Activated T-cell treated with anti-CD3 and anti-CD28 coated beads, Interleukin-2, amount 50 U/mL, for 72 hours (primary cell): Measurements from ENCODE around the gene NOTUM. TPM values are rescaled to one million over a fixed set of nuclear protein-coding genes. Genes with fewer than 3 reads are reported as not detected.
A peak's percentile ranks its signal among the peaks of the same experiment; 100 is the strongest.
"Not testable (repeated sequence)": the region's sequence is repeated elsewhere in the genome, so short reads cannot be mapped to it uniquely, and the experiment has no call there.

Source experiments
- ATAC-seq, 2 donors: fragments of 150-1000 bp; cut with Tn5 transposase; replicated peaks in 1 of 2; 2 replicates each; pipeline ENCODE4 v1.10.0; 2021; ENCODE audit warnings: moderate library complexity in 2 of 2, mild to moderate bottlenecking in 1 of 2
- DNase-seq, 2 donors: peaks; one replicate each; pipeline ENCODE4 v3.0.0; 2021 to 2022; ENCODE audit warnings: mixed read lengths in 1 of 2
- H3K27ac Mint-ChIP-seq: one replicate; pipeline ENCODE4 v1.8.0; 2022; ENCODE audit warnings: mild to moderate bottlenecking, moderate library complexity, mixed read lengths
- H3K27me3 Mint-ChIP-seq: one replicate; pipeline ENCODE4 v1.8.0; 2022; ENCODE audit warnings: low read depth, mixed read lengths
- H3K36me3 Mint-ChIP-seq, 2 donors: one replicate each; pipeline ENCODE4 v1.8.0; 2022; ENCODE audit warnings: mixed read lengths in 2 of 2, mild to moderate bottlenecking in 1 of 2; ENCODE audit not compliant: insufficient read depth in 2 of 2
- H3K4me1 Mint-ChIP-seq: one replicate; pipeline ENCODE4 v1.8.0; 2022; ENCODE audit warnings: low read depth, mixed read lengths
- H3K4me3 Mint-ChIP-seq, 2 donors: one replicate each; pipeline ENCODE4 v1.8.0; 2022; ENCODE audit warnings: mild to moderate bottlenecking in 2 of 2, mixed read lengths in 2 of 2, moderate library complexity in 2 of 2
- H3K9me3 Mint-ChIP-seq, 2 donors: one replicate each; pipeline ENCODE4 v1.8.0; 2022; ENCODE audit warnings: mixed read lengths in 2 of 2
- total RNA-seq, 2 donors: library from RNA; stranded (reverse); gene quantifications; one replicate each; pipeline ENCODE4 v1.2.3, GENCODE V29; 2022

The NOTUM gene
- total RNA-seq, 2 donors from 2014 or later = 0.76 to 1.4 TPM

GRCh38 chr17:81920612-81921536 is 40.1 kb downstream of the NOTUM start:
- Mint-ChIP-seq H3K9me3 (no peaks in the 10 kb centered on the region), H3K27ac (no peak overlapping the region), H3K27me3 (no peaks in the 10 kb centered on the region), H3K36me3 (peaks cover 0 to 3% of the 10 kb centered on the region in 2 donors), H3K4me1 (peaks cover 54% of the 10 kb centered on the region), H3K4me3 (no peak overlapping the region)
- DNase-seq (no peak), ATAC-seq (no peak)

GRCh38 chr17:81918832-81919545 is 42.0 kb downstream of the NOTUM start:
- H3K27ac Mint-ChIP-seq = peak overlapping the region; percentile 90
- H3K27me3 Mint-ChIP-seq = no peaks in the 10 kb centered on the region
- peaks cover 43% of the 10 kb centered on the region for H3K4me1 Mint-ChIP-seq
- H3K36me3 Mint-ChIP-seq = peaks cover 0 to 5% of the 10 kb centered on the region in 2 donors
- peak overlapping the region in 1 of 2 donors; percentile 4 for H3K4me3 Mint-ChIP-seq
- no peak for DNase-seq
- ATAC-seq = no peak
- no peaks in the 10 kb centered on the region for H3K9me3 Mint-ChIP-seq

GRCh38 chr17:81918333-81918669 is 42.7 kb downstream of the NOTUM start:
- H3K27me3 Mint-ChIP-seq, H3K36me3 Mint-ChIP-seq, H3K9me3 Mint-ChIP-seq, DNase-seq: not testable (repeated sequence)
- Mint-ChIP-seq H3K4me3 (peak overlapping the region; percentile 84 to 90), H3K4me1 (peaks cover 40% of the 10 kb centered on the region), H3K27ac (peak overlapping the region; percentile 90)
- ATAC-seq = peak; percentile 47 to 49

- Mint-ChIP-seq H3K27ac (peak within 1 kb of the TSS; percentile 90), H3K9me3 (no peaks in the 10 kb centered on the region), H3K4me1 (peaks cover 39% of the 10 kb centered on the region), H3K27me3 (no peaks in the 10 kb centered on the region), H3K36me3 (peaks cover 1 to 13% of the 10 kb centered on the region in 2 donors), H3K4me3 (peak within 1 kb of the TSS; percentile 84 to 90)
- DNase-seq = peak; percentile 82 to 87
- peak; percentile 88 for ATAC-seq
Measured at GRCh38 chr17:81917565-81918332, 43.2 kb downstream of the NOTUM start, which contains the start of gene SIRT7. Gene SIRT7 (minus strand): TSS chr17:81918176. CDS start chr17:81918131, 45 bp downstream.

- DNase-seq (peak in 1 of 2 donors; percentile 23), ATAC-seq (no peak)
- Mint-ChIP-seq H3K9me3 (no peaks in the 10 kb centered on the region), H3K4me3 (peak overlapping the region; percentile 84 to 90), H3K27ac (peak overlapping the region; percentile 67), H3K4me1 (peaks cover 50% of the 10 kb centered on the region), H3K27me3 (no peaks in the 10 kb centered on the region), H3K36me3 (peaks cover 1 to 11% of the 10 kb centered on the region in 2 donors)
Measured at GRCh38 chr17:81916234-81917001, 44.6 kb downstream of the NOTUM start.

- no peaks in the 10 kb centered on the region for H3K9me3 Mint-ChIP-seq
- no peaks in the 10 kb centered on the region for H3K27me3 Mint-ChIP-seq
- no peak overlapping the region for H3K27ac Mint-ChIP-seq
- H3K4me3 Mint-ChIP-seq = no peak overlapping the region
- DNase-seq = no peak
- ATAC-seq = no peak
- peaks cover 1 to 11% of the 10 kb centered on the region in 2 donors for H3K36me3 Mint-ChIP-seq
- peaks cover 46% of the 10 kb centered on the region for H3K4me1 Mint-ChIP-seq
Measured at GRCh38 chr17:81915331-81915730, 45.7 kb downstream of the NOTUM start.

GRCh38 chr17:81914103-81914850 is 46.7 kb downstream of the NOTUM start:
- Mint-ChIP-seq H3K9me3 (no peaks in the 10 kb centered on the region), H3K4me1 (peaks cover 56% of the 10 kb centered on the region), H3K36me3 (peaks cover 1 to 11% of the 10 kb centered on the region in 2 donors), H3K27ac (no peak overlapping the region), H3K27me3 (no peaks in the 10 kb centered on the region), H3K4me3 (no peak overlapping the region)
- ATAC-seq = no peak
- no peak for DNase-seq

GRCh38 chr17:81913394-81914102 is 47.4 kb downstream of the NOTUM start:
- H3K27me3 Mint-ChIP-seq = no peaks in the 10 kb centered on the region
- ATAC-seq (no peak), DNase-seq (no peak)
- H3K27ac Mint-ChIP-seq = no peak overlapping the region
- H3K4me3 Mint-ChIP-seq = no peak overlapping the region
- H3K9me3 Mint-ChIP-seq = no peaks in the 10 kb centered on the region
- H3K4me1 Mint-ChIP-seq = peaks cover 53% of the 10 kb centered on the region
- H3K36me3 Mint-ChIP-seq = peaks cover 1 to 11% of the 10 kb centered on the region in 2 donors

- Mint-ChIP-seq H3K36me3 (peaks cover 1 to 11% of the 10 kb centered on the region in 2 donors), H3K4me3 (no peak overlapping the region), H3K9me3 (no peaks in the 10 kb centered on the region), H3K27ac (no peak overlapping the region), H3K27me3 (no peaks in the 10 kb centered on the region), H3K4me1 (peaks cover 46% of the 10 kb centered on the region)
- no peak for DNase-seq
- ATAC-seq = no peak
Measured at GRCh38 chr17:81912441-81913309, 48.3 kb downstream of the NOTUM start.

GRCh38 chr17:81911969-81912368 is 49.0 kb downstream of the NOTUM start:
- ATAC-seq = no peak
- H3K4me3 Mint-ChIP-seq = peak overlapping the region; percentile 62 to 65
- DNase-seq = no peak
- peaks cover 1 to 11% of the 10 kb centered on the region in 2 donors for H3K36me3 Mint-ChIP-seq
- peaks cover 42% of the 10 kb centered on the region for H3K4me1 Mint-ChIP-seq
- no peaks in the 10 kb centered on the region for H3K27me3 Mint-ChIP-seq
- H3K27ac Mint-ChIP-seq = no peak overlapping the region
- no peaks in the 10 kb centered on the region for H3K9me3 Mint-ChIP-seq
